Epithelial cell of proximal tubule (primary cell): ENCODE data around the gene AKR1C8. TPM values are rescaled to one million over a fixed set of nuclear protein-coding genes. Genes with fewer than 3 reads are reported as not detected.
"Not testable (repeated sequence)": the region's sequence is repeated elsewhere in the genome, so short reads cannot be mapped to it uniquely, and the experiment has no call there.

Experiments used
- DNase-seq: peaks from one replicate; pipeline ENCODE4 v3.0.0-alpha.2; 2011; ENCODE audit warnings: low read depth
- H3K4me3 ChIP-seq: 2 replicates; pipeline ENCODE4 v1.5.1; 2011; ENCODE audit warnings: low read depth, mild to moderate bottlenecking, low read length
- total RNA-seq: library from RNA; depleted of rRNA; stranded (reverse); fragments of >200 nt; gene quantifications from 2 replicates; pipeline ENCODE4 v1.2.3, GENCODE V29; 2015
- TF ChIP-seq, protein P1 (sequence below): conservative IDR thresholded peaks from 2 replicates; pipeline ENCODE4 v1.5.1; 2012; ENCODE audit warnings: low read depth, mild to moderate bottlenecking, low read length

AKR1C8 gene
- total RNA-seq, 1 donor from 2014 or later, result not detected

DNA sequence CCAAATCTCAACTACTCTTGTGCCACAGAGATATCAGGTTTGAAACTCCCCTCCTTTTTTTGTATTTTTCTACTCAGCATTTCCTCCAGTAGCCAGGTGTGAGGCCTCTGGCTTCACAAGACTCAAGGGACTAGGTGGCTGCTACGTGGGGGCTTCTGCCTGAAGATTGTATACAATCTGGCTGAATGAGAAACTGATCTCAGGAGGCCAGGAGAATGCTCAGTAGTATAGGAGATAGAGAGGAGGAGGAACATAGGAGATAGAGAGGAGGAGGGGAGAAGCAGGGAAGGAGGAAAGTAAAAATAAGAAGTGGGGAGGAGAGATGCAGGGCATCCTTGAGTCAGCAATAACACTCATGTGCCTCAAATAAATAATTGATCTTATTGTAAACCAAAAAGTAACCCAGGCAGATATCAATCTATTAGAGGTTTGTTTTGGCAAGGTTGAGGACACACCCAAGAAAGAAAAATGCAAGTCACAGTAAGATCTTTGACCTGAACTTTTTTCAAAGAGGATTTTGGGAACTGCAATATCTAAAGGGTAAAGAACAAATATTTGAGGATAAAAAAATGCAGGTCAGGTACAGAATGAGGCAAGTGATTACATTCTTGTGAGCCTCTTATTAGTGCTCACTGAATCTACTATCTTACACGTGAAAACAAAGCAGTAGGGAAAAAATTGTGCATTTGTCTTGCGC lies 36.8 kb downstream of the AKR1C8 start:
- DNase-seq, result no peak
- H3K4me3 ChIP-seq, result no peak overlapping the region
- TF ChIP-seq, protein P1, sequence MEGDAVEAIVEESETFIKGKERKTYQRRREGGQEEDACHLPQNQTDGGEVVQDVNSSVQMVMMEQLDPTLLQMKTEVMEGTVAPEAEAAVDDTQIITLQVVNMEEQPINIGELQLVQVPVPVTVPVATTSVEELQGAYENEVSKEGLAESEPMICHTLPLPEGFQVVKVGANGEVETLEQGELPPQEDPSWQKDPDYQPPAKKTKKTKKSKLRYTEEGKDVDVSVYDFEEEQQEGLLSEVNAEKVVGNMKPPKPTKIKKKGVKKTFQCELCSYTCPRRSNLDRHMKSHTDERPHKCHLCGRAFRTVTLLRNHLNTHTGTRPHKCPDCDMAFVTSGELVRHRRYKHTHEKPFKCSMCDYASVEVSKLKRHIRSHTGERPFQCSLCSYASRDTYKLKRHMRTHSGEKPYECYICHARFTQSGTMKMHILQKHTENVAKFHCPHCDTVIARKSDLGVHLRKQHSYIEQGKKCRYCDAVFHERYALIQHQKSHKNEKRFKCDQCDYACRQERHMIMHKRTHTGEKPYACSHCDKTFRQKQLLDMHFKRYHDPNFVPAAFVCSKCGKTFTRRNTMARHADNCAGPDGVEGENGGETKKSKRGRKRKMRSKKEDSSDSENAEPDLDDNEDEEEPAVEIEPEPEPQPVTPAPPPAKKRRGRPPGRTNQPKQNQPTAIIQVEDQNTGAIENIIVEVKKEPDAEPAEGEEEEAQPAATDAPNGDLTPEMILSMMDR, result no peak

DNA sequence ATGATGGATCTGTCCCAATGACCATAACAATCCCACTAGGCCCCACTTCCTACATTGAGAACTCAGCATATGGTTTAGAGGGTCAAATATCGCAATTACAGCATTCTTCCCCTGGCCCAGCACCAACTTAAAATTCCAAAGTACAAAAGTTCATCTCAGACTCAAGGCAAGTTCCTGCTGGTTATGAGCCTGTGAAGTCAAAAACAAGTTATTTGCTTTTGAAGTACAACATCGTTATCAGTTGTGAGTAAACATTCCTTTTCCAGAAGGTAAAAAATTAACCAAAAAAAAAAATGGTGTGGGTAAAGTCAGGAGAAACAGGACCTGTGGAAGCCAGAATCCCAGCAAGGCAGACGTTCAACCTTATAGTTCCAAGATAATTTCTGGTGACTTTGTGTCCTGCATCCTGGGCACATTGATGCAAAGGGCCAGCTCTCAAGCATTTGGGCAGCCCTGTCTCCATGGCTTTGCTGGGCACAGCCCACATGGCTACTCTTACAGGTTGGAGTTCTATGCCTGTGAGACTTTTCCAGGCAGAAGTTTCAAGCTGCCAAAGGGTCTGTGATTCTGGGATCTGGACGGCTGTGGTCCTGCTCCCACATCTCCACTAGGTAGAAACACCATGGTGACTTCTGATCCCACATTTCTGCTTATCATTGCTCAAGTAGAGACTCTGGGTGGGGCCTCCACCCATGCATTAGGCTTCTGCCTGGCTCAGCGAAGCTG lies 37.5 kb downstream of the AKR1C8 start:
- peak; percentile 12 for DNase-seq
- TF ChIP-seq, protein P1, result no peak
- H3K4me3 ChIP-seq, result no peak overlapping the region

DNA sequence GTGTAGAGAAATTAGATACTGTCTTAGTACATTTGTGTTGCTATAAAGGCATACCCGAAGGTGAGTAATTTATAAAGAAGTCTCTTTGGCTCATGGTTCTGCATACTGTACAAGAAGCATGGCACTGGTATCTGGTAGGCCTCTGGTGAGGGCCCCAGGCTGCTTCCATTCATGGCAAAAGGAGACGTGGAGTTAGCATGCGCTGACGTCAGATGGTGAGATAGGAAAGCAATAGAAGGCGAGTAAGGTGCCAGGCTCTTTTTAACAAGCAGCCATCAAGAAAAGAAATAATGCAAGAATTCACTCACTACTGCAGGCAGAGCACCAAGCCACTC lies 38.1 kb downstream of the AKR1C8 start:
- no peak for DNase-seq
- H3K4me3 ChIP-seq, result no peak overlapping the region
- TF ChIP-seq, protein P1, result no peak

DNA sequence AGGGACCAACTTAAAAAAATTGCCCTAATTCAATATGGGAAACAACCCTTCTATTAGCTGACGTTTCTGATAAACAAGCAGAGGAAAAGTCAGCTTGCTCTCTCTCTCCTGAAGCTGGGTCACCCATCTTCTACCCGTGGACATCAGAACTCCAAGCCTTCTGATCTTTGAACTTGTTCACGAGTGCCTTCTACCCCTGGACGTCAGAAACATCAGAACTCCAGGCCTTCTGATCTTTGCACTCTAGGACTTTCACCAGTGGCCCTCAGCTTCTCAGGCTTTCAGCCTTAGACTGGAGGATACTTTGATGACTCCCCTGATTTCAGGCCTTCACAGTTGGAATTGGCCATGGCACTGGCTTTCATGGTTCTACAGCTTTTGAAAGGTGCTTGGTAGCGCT lies 41.8 kb downstream of the AKR1C8 start:
- no peak overlapping the region for H3K4me3 ChIP-seq
- TF ChIP-seq, protein P1, result no peak
- DNase-seq, result no peak

DNA sequence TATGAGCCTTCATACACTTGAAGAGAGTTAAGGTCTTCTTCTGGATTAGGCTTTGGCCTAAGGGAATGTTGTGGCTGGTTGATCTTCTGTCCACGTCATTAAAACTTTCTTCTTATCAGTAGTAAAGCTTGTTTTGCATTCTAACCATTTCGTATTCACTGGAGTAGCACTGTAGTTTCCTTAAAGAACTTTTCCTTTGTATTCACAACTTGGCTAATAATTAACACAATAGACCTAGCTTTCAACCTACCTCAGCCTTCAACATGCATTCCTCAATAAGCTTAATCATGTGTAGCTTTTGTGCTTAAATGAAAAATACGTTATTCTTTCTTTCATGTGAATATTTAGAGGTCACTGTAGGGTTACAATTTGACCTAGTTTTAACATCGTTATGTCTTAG lies 42.8 kb downstream of the AKR1C8 start:
- TF ChIP-seq, protein P1, result no peak
- DNase-seq, result peak; percentile 45

DNA sequence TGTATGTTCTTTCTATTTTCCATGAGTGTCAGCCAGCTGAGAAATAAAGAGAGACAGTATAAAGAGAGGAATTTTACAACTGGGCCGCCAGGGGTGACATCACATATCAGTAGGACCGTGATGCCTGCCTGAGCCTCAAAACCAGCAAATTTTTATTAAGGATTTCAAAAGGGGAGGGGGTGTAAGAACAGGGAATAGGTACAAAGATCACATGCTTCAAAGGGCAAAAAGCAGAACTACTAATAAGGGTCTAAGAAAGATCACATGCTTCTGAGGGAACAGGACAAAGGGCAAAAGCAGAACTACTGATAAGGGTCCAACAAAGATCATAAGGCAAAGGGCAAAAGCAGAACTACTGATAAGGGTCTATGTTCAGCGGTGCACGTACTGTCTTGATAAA lies 47.3 kb downstream of the AKR1C8 start:
- not testable (repeated sequence) for H3K4me3 ChIP-seq, DNase-seq

More for the DNA sequence above, 42.8 kb downstream of the AKR1C8 start:
- no peak overlapping the region for H3K4me3 ChIP-seq

DNA sequence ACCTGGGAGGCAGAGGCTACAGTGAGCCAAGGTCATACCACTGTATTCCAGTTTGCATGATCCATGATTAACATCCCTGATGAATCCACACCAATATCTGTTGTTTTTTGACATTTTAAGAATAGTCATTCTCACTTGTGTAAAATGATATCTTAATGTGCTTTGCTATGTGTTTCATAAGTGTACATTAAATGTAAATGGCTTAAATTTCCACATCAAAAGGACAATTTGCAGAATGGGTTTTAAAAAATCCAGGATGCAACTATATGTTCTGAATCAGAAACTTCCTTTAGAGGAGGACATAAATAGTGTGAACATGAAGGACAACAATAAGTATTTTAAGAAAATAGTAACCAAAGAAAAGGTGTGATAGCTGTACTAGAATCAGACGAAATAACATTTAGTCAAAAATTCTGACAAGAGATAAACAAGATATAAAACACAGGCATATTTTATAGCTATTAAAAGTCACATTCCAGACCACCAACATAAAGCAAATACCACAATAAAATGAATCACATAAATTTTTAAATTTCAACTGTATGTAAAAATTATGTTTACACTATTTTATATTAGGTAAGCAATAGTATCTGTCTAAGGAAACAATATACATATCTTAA lies 48.4 kb downstream of the AKR1C8 start:
- TF ChIP-seq, protein P1, result no peak
- no peak overlapping the region for H3K4me3 ChIP-seq
- DNase-seq, result no peak
